ENCODE measurements around the gene DIPK2A. TPM values are rescaled to one million over a fixed set of nuclear protein-coding genes. Genes with fewer than 3 reads are reported as not detected.
A peak's percentile ranks its signal among the peaks of the same experiment; 100 is the strongest.

DIPK2A gene
- total RNA-seq, result 6.3 TPM
- long read RNA-seq, full-length matches to known transcripts, result 11 of 13 reads
- long read RNA-seq, partial matches to known transcripts, result 0 of 13 reads
- long read RNA-seq, other reads (novel, unspliced or antisense), result 2 of 13 reads

GRCh38 chr3:143971359-143972154 is at the start of gene DIPK2A:
Gene DIPK2A (plus strand): TSS chr3:143971823. CDS start chr3:143972333, 510 bp downstream.
- DNase-seq, result peak; percentile 97
- peak; percentile 89 for ATAC-seq
- intact Hi-C loops (cut with micrococcal nuclease), result no loop called here

DNA sequence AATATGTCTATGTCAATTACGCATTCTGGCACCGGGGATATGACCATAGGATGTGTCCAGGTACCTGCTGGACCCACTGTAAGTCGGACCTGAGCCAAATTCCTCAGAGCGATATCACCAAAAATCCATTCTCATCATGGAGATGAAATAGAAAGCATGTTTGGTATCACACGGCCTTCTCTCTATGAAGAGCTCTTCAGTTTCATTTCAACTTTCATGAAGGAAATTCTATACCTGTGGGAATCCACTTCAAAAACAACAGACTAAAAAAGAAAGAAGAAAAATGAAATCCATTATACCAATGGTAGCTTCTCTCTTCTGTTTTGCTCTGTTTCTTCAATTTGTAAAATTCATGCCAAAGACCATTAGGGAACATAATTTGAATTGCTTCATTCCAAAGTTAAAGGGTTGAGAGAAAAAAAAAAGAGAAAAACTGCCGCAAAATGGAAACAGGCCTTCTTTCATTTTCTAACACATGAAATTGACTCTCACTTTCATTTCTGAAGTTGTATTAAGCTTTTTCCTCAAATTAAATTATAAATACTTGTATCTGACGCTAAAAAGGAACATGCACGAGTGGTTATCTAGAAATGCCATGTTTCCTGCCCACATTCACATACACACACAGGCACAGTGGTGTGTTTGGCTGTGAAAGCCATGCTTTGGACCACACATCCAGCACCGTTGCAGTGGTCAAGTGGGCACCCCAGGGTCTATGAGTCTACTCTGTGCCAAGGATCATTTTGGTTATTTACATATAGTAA is 46.9 kb upstream of the DIPK2A start:
- intact Hi-C loops (cut with micrococcal nuclease), result no loop called here
- no peak for DNase-seq
- no peak for ATAC-seq

DNA sequence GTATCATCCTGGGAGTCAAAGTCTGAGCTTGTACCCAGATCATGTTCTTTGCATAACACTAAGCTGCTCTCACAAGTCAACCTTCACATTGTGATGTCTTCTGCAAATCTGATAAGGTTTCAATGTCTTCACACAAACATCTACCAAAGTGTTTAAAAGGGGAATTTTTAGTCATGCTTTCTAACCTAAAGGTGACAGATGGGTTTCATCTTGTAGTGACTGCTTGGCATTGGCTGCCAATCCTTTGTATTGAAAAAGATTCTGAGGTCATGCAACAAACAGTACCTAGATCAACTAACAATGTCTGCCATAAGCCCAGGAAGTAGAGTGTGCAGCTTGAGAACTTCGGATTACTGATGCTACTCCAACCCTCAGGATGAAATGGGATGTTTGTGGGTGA is 43.6 kb upstream of the DIPK2A start:
- intact Hi-C loops (cut with micrococcal nuclease), result no loop called here
- DNase-seq (no peak), ATAC-seq (no peak)

- DNase-seq (no peak), ATAC-seq (no peak)
- intact Hi-C loops (cut with micrococcal nuclease), result no loop called here
Observed at GRCh38 chr3:143928541-143929255, 42.9 kb upstream of the DIPK2A start.

GRCh38 chr3:143934791-143935190 is 36.8 kb upstream of the DIPK2A start:
- no peak for DNase-seq
- no peak for ATAC-seq
- intact Hi-C loops (cut with micrococcal nuclease), result no loop called here

DNA sequence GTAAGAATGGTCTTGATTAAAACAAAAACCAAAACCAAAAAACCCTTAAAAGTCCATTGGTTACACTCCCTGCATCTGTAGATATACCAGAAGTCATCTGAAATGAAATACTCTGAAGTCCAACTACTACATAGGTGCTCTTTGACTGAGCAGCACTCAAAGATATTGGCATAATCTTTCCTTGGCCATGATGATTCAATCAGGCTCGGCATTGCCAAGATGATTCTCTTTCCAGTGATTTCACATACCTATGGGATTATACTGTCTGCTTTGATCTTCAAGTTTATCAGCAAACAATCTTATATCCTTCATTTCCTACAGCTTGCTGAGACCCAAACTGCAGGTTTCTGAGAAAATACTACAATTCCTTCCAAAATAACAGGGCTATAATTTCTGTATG is 35.9 kb upstream of the DIPK2A start:
- intact Hi-C loops (cut with micrococcal nuclease), result no loop called here
- DNase-seq (no peak), ATAC-seq (no peak)

DNA sequence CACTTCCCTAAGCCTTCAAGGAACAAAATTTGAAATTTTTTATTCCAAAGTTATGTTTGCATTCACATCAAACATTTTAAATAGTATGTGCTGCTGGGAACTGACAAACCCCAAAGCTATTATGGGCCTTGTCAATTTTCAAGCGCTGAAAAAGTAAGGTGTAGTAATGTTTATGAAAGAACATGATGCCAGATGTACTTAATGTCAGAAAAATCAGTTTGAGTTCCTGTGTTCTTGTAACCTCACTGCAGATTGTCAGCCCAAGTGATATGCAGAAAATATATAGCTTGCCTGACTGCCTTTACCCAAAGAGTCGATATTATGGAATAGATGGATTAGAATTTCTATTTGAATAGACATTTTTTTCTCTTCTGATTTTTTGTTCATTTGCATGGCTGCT is 20.8 kb upstream of the DIPK2A start:
- intact Hi-C loops (cut with micrococcal nuclease), result loop anchor here (10.0 kb wide), 1 partner anchor 156 kb away; no protein-coding TSS in a partner anchor
- DNase-seq (no peak), ATAC-seq (no peak)

- intact Hi-C loops (cut with micrococcal nuclease), result loop anchor here (10.0 kb wide), 1 partner anchor 157 kb away; no protein-coding TSS in a partner anchor
- no peak for DNase-seq
- no peak for ATAC-seq
Observed at GRCh38 chr3:143951351-143951971, 20.2 kb upstream of the DIPK2A start.

DNA sequence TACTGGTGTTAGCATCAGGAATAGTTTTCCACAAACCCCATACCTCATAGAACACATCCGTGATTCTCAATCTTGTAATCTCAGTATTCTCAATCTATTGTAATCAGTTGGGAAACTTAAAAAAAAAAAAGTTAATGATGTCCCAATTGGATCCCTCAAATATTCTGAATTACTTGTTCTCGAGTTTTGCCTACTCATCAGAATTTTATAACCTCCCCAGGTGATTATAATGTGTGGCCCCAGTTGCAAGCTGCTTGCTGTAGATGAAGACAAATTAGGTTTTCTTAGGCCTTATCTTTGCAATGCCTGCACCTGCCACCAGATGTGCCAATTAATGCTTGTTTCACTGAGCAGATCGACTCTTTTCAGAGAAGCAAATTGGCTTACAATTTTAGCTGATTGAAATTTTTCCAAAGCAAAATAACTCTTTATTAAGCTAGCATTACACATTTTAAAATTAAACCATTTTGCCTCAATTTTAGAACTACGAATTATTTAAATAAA is 19.0 kb upstream of the DIPK2A start:
- ATAC-seq (no peak), DNase-seq (no peak)
- intact Hi-C loops (cut with micrococcal nuclease), result loop anchor here (10.0 kb wide), 1 partner anchor 158 kb away; no protein-coding TSS in a partner anchor

- intact Hi-C loops (cut with micrococcal nuclease), result loop anchor here (10.0 kb wide), 1 partner anchor 160 kb away; no protein-coding TSS in a partner anchor
- ATAC-seq, result no peak
Observed at GRCh38 chr3:143955113-143955512, 16.5 kb upstream of the DIPK2A start.

GRCh38 chr3:143956838-143957237 is 14.8 kb upstream of the DIPK2A start:
- intact Hi-C loops (cut with micrococcal nuclease), result loop anchor here (10.0 kb wide), 1 partner anchor 162 kb away; no protein-coding TSS in a partner anchor
- DNase-seq (no peak), ATAC-seq (no peak)

More at GRCh38 chr3:143955113-143955512, 16.5 kb upstream of the DIPK2A start:
- no peak for DNase-seq

- intact Hi-C loops (cut with micrococcal nuclease), result loop anchor here (10.0 kb wide), 1 partner anchor 163 kb away; no protein-coding TSS in a partner anchor
- ATAC-seq (no peak), DNase-seq (no peak)
Observed at GRCh38 chr3:143957453-143957852, 14.2 kb upstream of the DIPK2A start.

DNA sequence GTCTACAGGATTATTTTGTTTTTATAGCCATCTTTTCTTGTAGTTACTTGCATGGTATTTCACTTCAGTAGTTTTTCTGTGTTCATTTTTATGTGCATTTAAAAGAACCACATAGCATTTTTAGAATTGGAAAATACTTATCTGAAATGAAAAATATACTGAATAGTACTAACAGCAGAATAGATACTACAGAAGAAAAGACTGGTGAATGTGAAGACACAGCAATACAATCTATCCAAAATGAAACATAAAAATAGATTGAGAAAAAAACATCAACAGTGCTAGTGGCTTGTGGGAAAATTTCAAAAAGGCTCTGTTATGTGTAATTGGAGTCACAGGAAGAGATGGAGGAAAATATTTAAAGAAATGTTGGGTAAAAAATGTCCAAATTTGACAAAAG is 12.7 kb upstream of the DIPK2A start:
- DNase-seq (no peak), ATAC-seq (no peak)
- intact Hi-C loops (cut with micrococcal nuclease), result loop anchor here (10.0 kb wide), 1 partner anchor 164 kb away; no protein-coding TSS in a partner anchor

DNA sequence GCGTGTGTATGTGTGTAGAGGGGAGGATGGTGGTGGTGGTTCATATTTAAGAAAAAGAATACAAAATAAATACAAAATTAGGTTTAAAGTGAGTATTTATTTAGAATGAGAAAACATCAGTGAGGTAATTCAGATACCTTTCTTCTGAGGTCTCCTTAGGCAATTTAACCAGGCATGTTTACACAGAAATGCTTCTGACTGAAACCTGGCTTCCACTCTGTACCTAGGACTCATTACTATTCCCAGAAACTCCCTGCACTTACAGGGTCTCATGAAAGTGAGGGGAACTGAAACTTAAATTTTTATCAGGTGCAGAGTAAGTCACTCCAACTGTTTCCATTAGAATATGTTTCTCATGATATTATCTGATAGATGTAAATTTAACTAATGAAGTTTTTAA is 10.3 kb upstream of the DIPK2A start:
- no peak for ATAC-seq
- intact Hi-C loops (cut with micrococcal nuclease), result no loop called here
- no peak for DNase-seq

- intact Hi-C loops (cut with micrococcal nuclease), result no loop called here
- DNase-seq, result no peak
- no peak for ATAC-seq
Observed at GRCh38 chr3:143963946-143964345, 7.7 kb upstream of the DIPK2A start.

DNA sequence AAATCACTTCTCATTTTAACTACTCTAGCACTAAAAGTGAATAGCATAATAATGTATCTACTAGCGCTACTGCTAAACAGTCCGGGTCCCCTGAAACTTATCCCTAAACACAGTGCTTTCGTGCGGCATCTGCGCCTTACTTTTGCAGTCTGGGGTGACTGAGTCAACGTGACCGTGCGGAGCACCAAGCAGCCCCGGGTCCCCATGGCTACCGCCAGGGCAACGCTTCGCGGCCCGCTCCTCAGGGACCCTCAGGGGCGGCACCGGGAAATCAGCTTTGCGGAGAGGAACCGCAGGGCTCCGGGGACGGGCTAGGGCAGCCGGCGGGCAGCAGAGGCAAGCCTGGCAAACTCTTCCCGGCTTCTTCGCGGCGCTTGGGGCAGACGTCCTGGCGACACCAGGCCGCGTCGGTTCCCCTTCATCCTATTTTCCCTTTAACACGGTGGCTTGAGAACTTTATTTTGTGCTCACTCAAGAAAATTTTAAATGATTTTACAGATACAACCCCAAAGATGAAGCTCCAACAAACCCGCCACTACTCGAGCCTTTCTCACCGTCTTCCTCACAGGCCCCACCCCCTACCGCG is 757 bp upstream of the DIPK2A start:
- intact Hi-C loops (cut with micrococcal nuclease), result no loop called here
- ATAC-seq (peak; percentile 1), DNase-seq (peak; percentile 64)

- DNase-seq (no peak), ATAC-seq (peak; percentile 14)
- intact Hi-C loops (cut with micrococcal nuclease), result no loop called here
Observed at GRCh38 chr3:143972155-143972504, 507 bp downstream of the DIPK2A start.

DNA sequence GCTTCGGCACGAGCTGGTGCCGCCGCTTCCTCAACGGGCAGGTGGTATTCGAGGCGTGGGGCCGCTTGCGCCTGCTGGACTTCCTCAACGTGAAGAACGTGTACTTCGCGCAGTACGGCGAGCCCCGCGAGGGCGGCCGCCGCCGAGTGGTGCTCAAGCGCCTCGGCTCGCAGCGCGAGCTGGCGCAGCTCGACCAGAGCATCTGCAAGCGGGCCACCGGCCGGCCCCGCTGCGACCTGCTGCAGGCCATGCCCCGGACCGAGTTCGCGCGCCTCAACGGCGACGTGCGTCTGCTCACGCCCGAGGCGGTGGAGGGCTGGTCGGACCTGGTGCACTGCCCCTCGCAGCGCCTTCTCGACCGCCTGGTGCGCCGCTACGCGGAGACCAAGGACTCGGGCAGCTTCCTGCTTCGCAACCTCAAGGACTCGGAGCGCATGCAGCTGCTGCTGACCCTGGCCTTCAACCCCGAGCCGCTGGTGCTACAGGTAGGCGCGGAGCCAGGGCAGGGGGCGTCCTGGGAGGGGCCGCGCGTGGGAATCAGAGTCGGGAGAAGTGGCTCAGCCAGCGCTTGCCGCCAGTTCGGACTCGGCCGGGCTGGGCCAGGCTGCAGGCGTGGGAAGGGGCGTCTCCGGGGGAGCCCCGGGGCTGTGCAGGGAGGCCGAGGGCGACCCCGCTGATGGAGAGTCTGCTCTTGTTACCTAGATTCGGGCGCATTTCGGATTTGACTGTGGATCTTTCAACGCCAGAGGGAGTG is 1.1 kb downstream of the DIPK2A start:
- intact Hi-C loops (cut with micrococcal nuclease), result no loop called here
- DNase-seq (peak; percentile 85), ATAC-seq (peak; percentile 56)
